Measurements from ENCODE around the gene GAD1. TPM values are rescaled to one million over a fixed set of nuclear protein-coding genes. Genes with fewer than 3 reads are reported as not detected.

The GAD1 gene
- total and polyA plus RNA-seq, 9 donors: 0.22 to 0.77 (median 0.33) TPM; not detected in 1

GRCh38 chr2:170817093-170818035 is 677 bp downstream of the GAD1 start:
- intact Hi-C loops (cut with DNase I): loop anchor here (5.0 to 10.0 kb wide), 8 partner anchors 103 to 453 kb away; partner anchors contain the start of gene SP5 (in 1 of the 4)
- no peak overlapping the region for H3K27ac ChIP-seq
- H3K4me3 ChIP-seq: peak overlapping the region; percentile 36
- no peaks in the 10 kb centered on the region for H3K9me3 ChIP-seq
- WGBS, 3 donors: 0 to 1% (median 1%) methylated on average over 69 of the region's 69 CpGs
- no peak for DNase-seq
- no peaks in the 10 kb centered on the region for H3K36me3 ChIP-seq
- peaks cover 8% of the 10 kb centered on the region for H3K4me1 ChIP-seq (ENCODE audit: insufficient read depth)
- TF ChIP-seq EP300 (IDR thresholded peaks at IDR 0.05): no peak
- no peak for TF ChIP-seq POLR2A (IDR thresholded peaks at IDR 0.05)
- no peak for TF ChIP-seq CTCF (IDR thresholded peaks at IDR 0.05)
- peaks cover 4% of the 10 kb centered on the region for H3K27me3 ChIP-seq

GRCh38 chr2:170818036-170818751 is 1.5 kb downstream of the GAD1 start:
- peaks cover 8% of the 10 kb centered on the region for H3K4me1 ChIP-seq (ENCODE audit: insufficient read depth)
- no peak overlapping the region for H3K27ac ChIP-seq
- H3K27me3 ChIP-seq: peaks cover 4% of the 10 kb centered on the region
- no peaks in the 10 kb centered on the region for H3K9me3 ChIP-seq
- H3K4me3 ChIP-seq: peak overlapping the region; percentile 36
- WGBS, 3 donors: 2% methylated on average over 53 to 60 of the region's 60 CpGs
- no peak for DNase-seq
- TF ChIP-seq POLR2A (IDR thresholded peaks at IDR 0.05) (no peak), EP300 (IDR thresholded peaks at IDR 0.05) (no peak), CTCF (IDR thresholded peaks at IDR 0.05) (no peak)
- no peaks in the 10 kb centered on the region for H3K36me3 ChIP-seq
- intact Hi-C loops (cut with DNase I): loop anchor here (5.0 to 10.0 kb wide), 8 partner anchors 103 to 453 kb away; partner anchors contain the start of gene SP5 (in 1 of the 4)

GRCh38 chr2:170818752-170819470 is 2.2 kb downstream of the GAD1 start:
- no peaks in the 10 kb centered on the region for H3K9me3 ChIP-seq
- no peak overlapping the region for H3K27ac ChIP-seq
- intact Hi-C loops (cut with DNase I): loop anchor here (5.0 to 10.0 kb wide), 8 partner anchors 104 to 454 kb away; partner anchors contain the start of gene SP5 (in 1 of the 4)
- no peak overlapping the region for H3K4me3 ChIP-seq
- 4 to 7% (median 6%) methylated on average over 30 of the region's 30 CpGs for WGBS, 3 donors
- no peak for DNase-seq
- TF ChIP-seq CTCF (IDR thresholded peaks at IDR 0.05) (no peak), EP300 (IDR thresholded peaks at IDR 0.05) (no peak), POLR2A (IDR thresholded peaks at IDR 0.05) (no peak)
- H3K27me3 ChIP-seq: peaks cover 4% of the 10 kb centered on the region
- H3K36me3 ChIP-seq: no peaks in the 10 kb centered on the region
- peaks cover 8% of the 10 kb centered on the region for H3K4me1 ChIP-seq (ENCODE audit: insufficient read depth)
